Ovary (tissue), 3 donors: ENCODE measurements around the gene GBE1.

ENCODE experiments used
- CTCF ChIP-seq, 3 donors: fragments of 450-650 bp in 2 of 3; fragments of 200-600 bp in 1 of 3; IDR thresholded peaks; one replicate each; pipeline versions ENCODE4 v1.5.1 to v1.8.0; 2016 to 2022; ENCODE audit warnings: antibody characterized with exemption in 3 of 3, mild to moderate bottlenecking in 1 of 3
- EP300 ChIP-seq: sonication (generic); formaldehyde crosslinking; IDR thresholded peaks from one replicate; pipeline ENCODE4 v1.6.1; 2017; ENCODE audit warnings: antibody characterized with exemption
- POLR2A ChIP-seq: fragments of 450-650 bp; IDR thresholded peaks from one replicate; pipeline ENCODE4 v1.6.1; 2017; ENCODE audit warnings: antibody characterized with exemption, mild to moderate bottlenecking, moderate library complexity
- donor health status: DM: no; HTN: no; CAD: no.

- TF ChIP-seq CTCF (IDR thresholded peaks at IDR 0.05) (no peak), POLR2A (no peak), EP300 (no peak)
Measured at GRCh38 chr3:81663114-81663513, 98.3 kb downstream of the GBE1 start.
